ENCODE data around the gene SLC5A12. TPM values are rescaled to one million over a fixed set of nuclear protein-coding genes. Genes with fewer than 3 reads are reported as not detected.

Gene SLC5A12
- total and polyA plus RNA-seq, 10 of the 15 experiments (the other 5 are each of a cell fraction or from before 2014, with no cell fraction given), result 0.06 to 0.15 TPM; not detected in 8

DNA sequence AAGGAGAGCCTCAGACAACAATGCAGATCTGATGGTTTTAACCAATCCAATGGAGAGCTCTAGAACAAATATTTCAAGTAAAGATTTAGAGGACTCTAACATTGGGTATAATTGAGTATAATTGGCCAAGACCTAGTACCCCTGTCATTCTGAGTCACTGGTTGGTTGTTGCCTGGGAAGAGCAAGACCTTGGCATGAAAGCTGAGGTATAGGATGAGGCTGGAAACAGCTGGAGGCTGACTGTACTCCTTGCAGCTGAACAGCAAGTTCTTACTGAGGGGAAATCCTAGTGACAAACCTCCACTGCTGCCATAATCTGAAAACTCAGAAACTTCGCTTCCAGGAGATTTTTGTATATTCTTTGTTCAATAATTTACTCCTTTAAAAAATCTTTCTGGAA is 95.5 kb downstream of the SLC5A12 start:
- RAD21 ChIA-PET (ENCODE audit: unreplicated experiment), result interaction anchor here (1.3 to 3.8 kb wide), 5 partner anchors 9 to 69 kb away, joined by 3 to 14 read pairs (median 5); no protein-coding TSS in a partner anchor
- intact Hi-C loops (cut with micrococcal nuclease; ENCODE audit: unreplicated experiment), result loop anchor here (10.0 kb wide), 1 partner anchor 608 kb away; no protein-coding TSS in a partner anchor

More for the DNA sequence above, 95.5 kb downstream of the SLC5A12 start:
- no peak for FAIRE-seq
- no TSS peak for BruUV-seq (replicated peaks)
- Histone ChIP-seq H3K9me3 (replicated peaks; ENCODE audit: control insufficient read depth, insufficient read depth, low read length) (no peaks in the 10 kb centered on the region), H3K4me3 (no peak overlapping the region), H3K4me1 (ENCODE audit: control insufficient read depth, insufficient read depth, low read length) (no peaks in the 10 kb centered on the region), H3K4me2 (ENCODE audit: control insufficient read depth, insufficient read depth) (no peak overlapping the region), H3K9ac (ENCODE audit: control insufficient read depth, insufficient read depth, low read length) (no peak overlapping the region), H3K79me2 (ENCODE audit: control insufficient read depth, insufficient read depth, low read length) (no peaks in the 10 kb centered on the region), H3K36me3 (ENCODE audit: control insufficient read depth in 2 of 2, insufficient read depth in 2 of 2, low read length in 1 of 2) (no peaks in the 10 kb centered on the region), H4K20me1 (ENCODE audit: control insufficient read depth, insufficient read depth) (no peaks in the 10 kb centered on the region), H3K27me3 (replicated peaks in 1 of 2; ENCODE audit: control insufficient read depth in 2 of 2, insufficient read depth in 2 of 2, low read length in 1 of 2) (no peaks in the 10 kb centered on the region), H3K27ac (ENCODE audit: control insufficient read depth, insufficient read depth) (no peak overlapping the region), H2AFZ (ENCODE audit: control insufficient read depth, low read depth, low read length) (no peak overlapping the region)
- no peak for DNase-seq (ENCODE audit: low read depth, low spot score)
- in situ Hi-C loops (cut with MboI), result no loop called here
- no peak; the same call in 2 of the 3 replicates for ATAC-seq
- ChIA-PET CTCF (interaction anchor here (1.5 kb wide), 1 partner anchor 75 kb away, joined by 6 read pairs; no protein-coding TSS in a partner anchor), POLR2A (interaction anchor here (2.9 kb wide), 1 partner anchor 11 kb away, joined by 17 read pairs; no protein-coding TSS in a partner anchor), SMC1A (ENCODE audit: uncharacterized antibody, unreplicated experiment) (interaction anchor here (0.6 to 7.2 kb wide), 12 partner anchors 8 to 539 kb away, joined by 3 to 63 read pairs (median 3); no protein-coding TSS in a partner anchor)
- TF ChIP-seq ETV6 (conservative IDR thresholded peaks at IDR 0.05 in 1 of 2, IDR thresholded peaks at IDR 0.05 in 1 of 2; ENCODE audit: borderline replicate concordance in 1 of 2, low read depth in 1 of 2) (no peak), BHLHE40 (IDR thresholded peaks at IDR 0.05; ENCODE audit: borderline replicate concordance in 1 of 2, low read depth in 2 of 2, low read length in 1 of 2) (no peak), SREBF2 (IDR thresholded peaks at IDR 0.05; ENCODE audit: low read length) (no peak), POLR2A (IDR thresholded peaks at IDR 0.05; ENCODE audit: low read depth, low read length) (no peak), SUZ12 (IDR thresholded peaks at IDR 0.05; ENCODE audit: unreplicated experiment) (no peak), PKNOX1 (IDR thresholded peaks at IDR 0.05) (no peak), NR2F1 (conservative IDR thresholded peaks at IDR 0.05) (no peak), KAT2A (conservative IDR thresholded peaks at IDR 0.05; ENCODE audit: control insufficient read depth, low read depth, low read length) (no peak), RBBP5 (conservative IDR thresholded peaks at IDR 0.05) (no peak), NBN (IDR thresholded peaks at IDR 0.05) (no peak), CBFB (IDR thresholded peaks at IDR 0.05; ENCODE audit: low read depth) (no peak), CHD1 (IDR thresholded peaks at IDR 0.05; ENCODE audit: low read depth, low read length) (no peak), SMAD5 (IDR thresholded peaks at IDR 0.05; ENCODE audit: low read depth) (no peak), SREBF1 (IDR thresholded peaks at IDR 0.05; ENCODE audit: low read length) (no peak), HSF1 (IDR thresholded peaks at IDR 0.05; ENCODE audit: low read depth, low read length) (no peak), EP300 (IDR thresholded peaks at IDR 0.05; ENCODE audit: borderline replicate concordance in 1 of 2, control insufficient read depth in 1 of 2, low read depth in 2 of 2, low read length in 2 of 2) (no peak), MYC (IDR thresholded peaks at IDR 0.05; ENCODE audit: insufficient read depth, insufficient read length, insufficient replicate concordance, low read length, severe bottlenecking) (no peak)
- TF ChIP-seq, protein P1, sequence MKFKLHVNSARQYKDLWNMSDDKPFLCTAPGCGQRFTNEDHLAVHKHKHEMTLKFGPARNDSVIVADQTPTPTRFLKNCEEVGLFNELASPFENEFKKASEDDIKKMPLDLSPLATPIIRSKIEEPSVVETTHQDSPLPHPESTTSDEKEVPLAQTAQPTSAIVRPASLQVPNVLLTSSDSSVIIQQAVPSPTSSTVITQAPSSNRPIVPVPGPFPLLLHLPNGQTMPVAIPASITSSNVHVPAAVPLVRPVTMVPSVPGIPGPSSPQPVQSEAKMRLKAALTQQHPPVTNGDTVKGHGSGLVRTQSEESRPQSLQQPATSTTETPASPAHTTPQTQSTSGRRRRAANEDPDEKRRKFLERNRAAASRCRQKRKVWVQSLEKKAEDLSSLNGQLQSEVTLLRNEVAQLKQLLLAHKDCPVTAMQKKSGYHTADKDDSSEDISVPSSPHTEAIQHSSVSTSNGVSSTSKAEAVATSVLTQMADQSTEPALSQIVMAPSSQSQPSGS (IDR thresholded peaks at IDR 0.05; ENCODE audit: low read length), result no peak
- WGBS (ENCODE audit: insufficient coverage, insufficient replicate concordance, low lambda C conversion rate, missing lambda C conversion rate), result 0% methylated on average over 1 of the region's 1 CpG

All from GM12878 (cell line).